IMR-90 (cell line): ENCODE measurements around the gene FBN1. TPM values are rescaled to one million over a fixed set of nuclear protein-coding genes. Genes with fewer than 3 reads are reported as not detected.

Experiments used
- ATAC-seq: fragments of 200-7000 bp; cut with Tn5 transposase; 2 replicates; pipeline ENCODE4 v1.9.1; 2020; ENCODE audit warnings: low read depth, mild to moderate bottlenecking, moderate library complexity
- BruUV-seq: library from RNA; stranded (reverse); fragments of 400-500 nt; replicated peaks from 2 replicates; lab custom pipeline; 2021; lab: Mats Ljungman, UMichigan
- CTCF ChIA-PET: fragments of 300-600 bp; formaldehyde crosslinking; extraction: SDS; loops from one replicate; lab custom pipeline; 2021; ENCODE audit warnings: antibody characterized with exemption; lab: Yijun Ruan, JAX
- POLR2A ChIA-PET: fragments of 300-600 bp; sonication (Branson Sonifier 250); formaldehyde crosslinking; loops from one replicate; lab custom pipeline; 2022; ENCODE audit warnings: antibody characterized with exemption; ENCODE audit not compliant: unreplicated experiment; lab: Charles Lee
- DNase-seq: peaks from one replicate; pipeline ENCODE4 v3.0.0; 2013
- H2AFZ ChIP-seq: replicated peaks from 2 replicates; pipeline ENCODE3; 2013; ENCODE audit warnings: low read length, mild to moderate bottlenecking; ENCODE audit not compliant: poor library complexity
- H2AK5ac ChIP-seq: 2 replicates; pipeline ENCODE4 v1.6.1; 2013; ENCODE audit warnings: low read depth, low read length, inconsistent platforms
- H2AK9ac ChIP-seq: replicated peaks from 2 replicates; pipeline ENCODE3; 2013; ENCODE audit warnings: mild to moderate bottlenecking, low read depth, low read length, moderate library complexity; ENCODE audit not compliant: poor library complexity
- H2BK120ac ChIP-seq: 2 replicates; pipeline ENCODE4 v1.6.1; 2013; ENCODE audit warnings: low read depth, low read length, inconsistent platforms
- H2BK15ac ChIP-seq: 3 replicates; pipeline ENCODE4 v1.6.1; 2013; ENCODE audit warnings: low read depth, low read length, inconsistent platforms
- H2BK20ac ChIP-seq: 2 replicates; pipeline ENCODE4 v1.6.1; 2013; ENCODE audit warnings: low read depth, mild to moderate bottlenecking, inconsistent platforms, low read length, moderate library complexity
- H2BK5ac ChIP-seq: 2 replicates; pipeline ENCODE4 v1.6.1; 2013; ENCODE audit warnings: mild to moderate bottlenecking, low read depth, low read length, inconsistent platforms; ENCODE audit not compliant: poor library complexity, severe bottlenecking
- H3K14ac ChIP-seq: replicated peaks from 2 replicates; pipeline ENCODE4 v1.6.1; 2013; ENCODE audit warnings: low read depth, low read length, inconsistent platforms
- H3K18ac ChIP-seq: 2 replicates; pipeline ENCODE4 v1.6.1; 2013; ENCODE audit warnings: low read depth, low read length, control low read depth
- H3K23ac ChIP-seq: 2 replicates; pipeline ENCODE4 v1.6.1; 2013; ENCODE audit warnings: low read depth, low read length, inconsistent platforms
- H3K27ac ChIP-seq: 2 replicates; pipeline ENCODE4 v1.5.1; 2013; ENCODE audit warnings: mild to moderate bottlenecking, control low read depth, low read length; ENCODE audit not compliant: insufficient read depth
- H3K27me3 ChIP-seq: 2 replicates; pipeline ENCODE4 v1.6.1; 2013; ENCODE audit warnings: low read length; ENCODE audit not compliant: control insufficient read depth, insufficient read depth
- H3K36me3 ChIP-seq: 2 replicates; pipeline ENCODE4 v1.6.1; 2013; ENCODE audit warnings: low read length, mixed read lengths; ENCODE audit not compliant: control insufficient read depth, insufficient read depth
- H3K4ac ChIP-seq: 2 replicates; pipeline ENCODE4 v1.6.1; 2013; ENCODE audit warnings: low read depth, low read length, inconsistent platforms
- H3K4me1 ChIP-seq: 2 replicates; pipeline ENCODE4 v1.6.1; 2013; ENCODE audit warnings: low read length, mixed read lengths; ENCODE audit not compliant: control insufficient read depth, insufficient read depth
- H3K4me2 ChIP-seq: 2 replicates; pipeline ENCODE4 v1.6.1; 2013; ENCODE audit warnings: low read depth, mild to moderate bottlenecking, control low read depth, low read length, moderate library complexity
- H3K4me3 ChIP-seq: 2 replicates; pipeline ENCODE4 v1.5.1; 2013; ENCODE audit warnings: low read depth, mild to moderate bottlenecking, control low read depth, low read length, moderate library complexity; ENCODE audit not compliant: insufficient read depth
- H3K56ac ChIP-seq: 2 replicates; pipeline ENCODE4 v1.6.1; 2013; ENCODE audit warnings: low read length, inconsistent platforms; ENCODE audit not compliant: insufficient read depth; ENCODE audit errors: extremely low read depth
- H3K79me1 ChIP-seq, 2 experiments: 2 replicates each; pipeline ENCODE4 v1.6.1; 2013; ENCODE audit warnings: low read length in 2 of 2, inconsistent platforms in 1 of 2, low read depth in 1 of 2
- H3K9ac ChIP-seq: 2 replicates; pipeline ENCODE4 v1.6.1; 2013; ENCODE audit warnings: low read depth, low read length, control low read depth
- H3K9me1 ChIP-seq: 2 replicates; pipeline ENCODE4 v1.6.1; 2013; ENCODE audit warnings: low read length, inconsistent platforms; ENCODE audit not compliant: insufficient read depth
- H3K9me3 ChIP-seq: 2 replicates; pipeline ENCODE4 v1.6.1; 2013; ENCODE audit warnings: low read length; ENCODE audit not compliant: control insufficient read depth, insufficient read depth
- H4K20me1 ChIP-seq: 2 replicates; pipeline ENCODE4 v1.6.1; 2013; ENCODE audit warnings: low read length, inconsistent platforms; ENCODE audit not compliant: insufficient read depth
- H4K5ac ChIP-seq: 2 replicates; pipeline ENCODE4 v1.6.1; 2013; ENCODE audit warnings: mild to moderate bottlenecking, low read depth, low read length, control low read depth
- H4K8ac ChIP-seq, 2 experiments: 2 replicates each; pipeline ENCODE4 v1.6.1; 2013; ENCODE audit warnings: low read depth in 2 of 2, low read length in 2 of 2, control low read depth in 1 of 2, inconsistent platforms in 1 of 2
- H4K91ac ChIP-seq: 2 replicates; pipeline ENCODE4 v1.6.1; 2013; ENCODE audit warnings: low read depth, low read length, inconsistent platforms; ENCODE audit not compliant: insufficient read depth
- BHLHE40 ChIP-seq: fragments of 150-350 bp; IDR thresholded peaks from 2 replicates; pipeline ENCODE4 v1.6.1; 2016; ENCODE audit warnings: mild to moderate bottlenecking, low read depth, low read length
- CEBPB ChIP-seq: IDR thresholded peaks from 2 replicates; pipeline ENCODE4 v1.6.1; 2012; ENCODE audit warnings: low read depth, low read length, improper control_type of control experiment
- FOS ChIP-seq: fragments of 150-350 bp; IDR thresholded peaks from 2 replicates; pipeline ENCODE4 v1.6.1; 2016; ENCODE audit warnings: low read depth, low read length
- MAFK ChIP-seq: IDR thresholded peaks from 2 replicates; pipeline ENCODE4 v1.6.1; 2012; ENCODE audit warnings: low read depth, low read length, improper control_type of control experiment
- MAZ ChIP-seq: IDR thresholded peaks from 2 replicates; pipeline ENCODE4 v1.6.1; 2012; ENCODE audit warnings: low read depth, mild to moderate bottlenecking, low read length, improper control_type of control experiment, moderate library complexity, borderline replicate concordance
- MXI1 ChIP-seq: IDR thresholded peaks from 2 replicates; pipeline ENCODE4 v1.6.1; 2012; ENCODE audit warnings: low read depth, mild to moderate bottlenecking, low read length, moderate library complexity, borderline replicate concordance
- NFE2L2 ChIP-seq: fragments of 150-350 bp; IDR thresholded peaks from 2 replicates; pipeline ENCODE4 v1.6.1; 2016; ENCODE audit warnings: low read depth, mild to moderate bottlenecking, low read length
- POLR2A ChIP-seq: IDR thresholded peaks from 2 replicates; pipeline ENCODE4 v1.6.1; 2012; ENCODE audit warnings: mild to moderate bottlenecking, low read depth, low read length
- RAD21 ChIP-seq: IDR thresholded peaks from 2 replicates; pipeline ENCODE4 v1.6.1; 2012; ENCODE audit warnings: low read length, improper control_type of control experiment
- RCOR1 ChIP-seq: IDR thresholded peaks from 2 replicates; pipeline ENCODE4 v1.6.1; 2012; ENCODE audit warnings: mild to moderate bottlenecking, low read length, improper control_type of control experiment; ENCODE audit not compliant: insufficient replicate concordance
- SMC3 ChIP-seq: fragments of 150-350 bp; IDR thresholded peaks from 2 replicates; pipeline ENCODE4 v1.6.1; 2016; ENCODE audit warnings: low read depth, mild to moderate bottlenecking, antibody characterized with exemption, low read length, moderate library complexity
- WGBS, 2 experiments: methylation state at CpG; one replicate each; pipeline versions ENCODE4 v1.1.5 to v1.1.7; 2013; ENCODE audit warnings: missing lambda C conversion rate in 2 of 2; ENCODE audit not compliant: insufficient read length in 1 of 2; ENCODE audit errors: extremely low coverage in 2 of 2; 5-methylcytosine and 5-hydroxymethylcytosine counted together
- dilution Hi-C: fragments of 300-500 bp; cut with HindIII; formaldehyde crosslinking; loops from one replicate; pipeline ENCODE4 v1.14.3; 2018; ENCODE audit warnings: low sequenced_read_pairs; ENCODE audit not compliant: unreplicated experiment
- in situ Hi-C: fragments of 300-500 bp; cut with MboI; formaldehyde crosslinking; loops from 3 replicates; pipeline ENCODE4 v1.14.3; 2019; ENCODE audit warnings: low sequenced_read_pairs, inconsistent platforms, mixed read lengths
- intact Hi-C: fragments of 100-400 bp; cut with micrococcal nuclease; formaldehyde crosslinking; loops from 2 replicates; pipeline ENCODE4 v1.10.0; 2022
- polyA plus RNA-seq, 3 experiments: library from polyadenylated mRNA; depleted of rRNA; stranded (reverse); fragments of >200 nt; gene quantifications; 2 replicates each; pipeline ENCODE4 v1.2.3, GENCODE V29; 2012; ENCODE audit warnings: low replicate concordance in 1 of 3
- total RNA-seq: library from RNA; depleted of rRNA; stranded (reverse); fragments of >200 nt; gene quantifications from 2 replicates; pipeline ENCODE4 v1.2.3, GENCODE V29; 2012
- TF ChIP-seq, protein P1 (sequence below): fragments of 150-350 bp; IDR thresholded peaks from 2 replicates; pipeline ENCODE4 v1.6.1; 2016; ENCODE audit warnings: low read depth, mild to moderate bottlenecking, low read length, moderate library complexity, borderline replicate concordance
- TF ChIP-seq, protein P2 (sequence below): fragments of 150-350 bp; IDR thresholded peaks from 2 replicates; pipeline ENCODE4 v1.6.1; 2017; ENCODE audit warnings: mild to moderate bottlenecking, antibody characterized with exemption, low read length, low read depth
- TF ChIP-seq, protein P3 (sequence below): conservative IDR thresholded peaks from 2 replicates; pipeline ENCODE4 v1.5.1; 2012; ENCODE audit warnings: mild to moderate bottlenecking, low read depth, low read length, improper control_type of control experiment

The FBN1 gene
- total and polyA plus RNA-seq, 2 of the 4 experiments (the other 2 are of a cell fraction): 134 to 283 TPM

DNA sequence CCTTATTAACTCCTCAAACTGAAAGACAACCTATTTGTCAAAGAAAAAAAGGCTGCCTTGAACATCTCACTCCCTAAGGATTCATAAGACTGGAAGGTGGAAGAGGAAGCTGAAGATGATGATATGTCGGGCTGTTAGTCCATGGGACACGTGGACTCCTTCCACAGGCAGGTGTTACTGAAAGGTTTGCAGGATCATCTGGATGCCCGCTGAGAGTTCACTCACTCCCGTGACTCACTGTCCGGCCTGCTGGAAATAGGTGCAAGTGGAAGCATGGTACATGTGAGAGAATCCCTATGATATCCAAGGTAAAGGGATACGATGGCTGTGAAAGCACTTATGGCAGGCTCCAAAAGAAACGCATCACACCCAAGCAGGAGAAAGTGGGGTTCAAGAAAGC lies 33.3 kb upstream of the FBN1 start:
- no peak overlapping the region for H3K4me3 ChIP-seq
- no peak overlapping the region for H4K5ac ChIP-seq
- peak overlapping the region; percentile 70 for H2AK5ac ChIP-seq
- peak overlapping the region; percentile 41 for H2BK20ac ChIP-seq
- H3K9ac ChIP-seq: no peak overlapping the region
- H3K4me1 ChIP-seq: peaks cover 12% of the 10 kb centered on the region
- H3K27me3 ChIP-seq: no peaks in the 10 kb centered on the region
- no peaks in the 10 kb centered on the region for H3K36me3 ChIP-seq
- peak overlapping the region; percentile 53 for H3K14ac ChIP-seq
- H3K4ac ChIP-seq: peak overlapping the region; percentile 11; the same call in 1 of the 2 replicates
- peak overlapping the region; percentile 44; the same call in 1 of the 2 replicates for H2BK120ac ChIP-seq
- dilution Hi-C loops: no loop called here
- POLR2A ChIA-PET: no interaction called here
- H3K79me1 ChIP-seq: no peaks in the 10 kb centered on the region; a peak in 1 of 4 replicates
- no peak overlapping the region for H3K27ac ChIP-seq
- 100% methylated on average over 2 of the region's 7 CpGs; no CpG with 5 or more reads in 1 of the 2 experiments for WGBS, 2 experiments
- no peaks in the 10 kb centered on the region for H4K20me1 ChIP-seq
- no peak overlapping the region for H3K4me2 ChIP-seq
- in situ Hi-C loops: no loop called here
- peaks cover 23% of the 10 kb centered on the region for H3K9me1 ChIP-seq
- H4K91ac ChIP-seq: peak overlapping the region; percentile 31
- TF ChIP-seq RCOR1 (no peak), CEBPB (no peak), FOS (no peak), SMC3 (no peak), BHLHE40 (no peak), MAZ (no peak), POLR2A (no peak), MXI1 (no peak), RAD21 (no peak), NFE2L2 (no peak), MAFK (no peak)
- TF ChIP-seq, protein P1, sequence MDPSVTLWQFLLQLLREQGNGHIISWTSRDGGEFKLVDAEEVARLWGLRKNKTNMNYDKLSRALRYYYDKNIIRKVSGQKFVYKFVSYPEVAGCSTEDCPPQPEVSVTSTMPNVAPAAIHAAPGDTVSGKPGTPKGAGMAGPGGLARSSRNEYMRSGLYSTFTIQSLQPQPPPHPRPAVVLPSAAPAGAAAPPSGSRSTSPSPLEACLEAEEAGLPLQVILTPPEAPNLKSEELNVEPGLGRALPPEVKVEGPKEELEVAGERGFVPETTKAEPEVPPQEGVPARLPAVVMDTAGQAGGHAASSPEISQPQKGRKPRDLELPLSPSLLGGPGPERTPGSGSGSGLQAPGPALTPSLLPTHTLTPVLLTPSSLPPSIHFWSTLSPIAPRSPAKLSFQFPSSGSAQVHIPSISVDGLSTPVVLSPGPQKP: no peak
- TF ChIP-seq, protein P2, sequence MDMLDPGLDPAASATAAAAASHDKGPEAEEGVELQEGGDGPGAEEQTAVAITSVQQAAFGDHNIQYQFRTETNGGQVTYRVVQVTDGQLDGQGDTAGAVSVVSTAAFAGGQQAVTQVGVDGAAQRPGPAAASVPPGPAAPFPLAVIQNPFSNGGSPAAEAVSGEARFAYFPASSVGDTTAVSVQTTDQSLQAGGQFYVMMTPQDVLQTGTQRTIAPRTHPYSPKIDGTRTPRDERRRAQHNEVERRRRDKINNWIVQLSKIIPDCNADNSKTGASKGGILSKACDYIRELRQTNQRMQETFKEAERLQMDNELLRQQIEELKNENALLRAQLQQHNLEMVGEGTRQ: no peak
- TF ChIP-seq, protein P3, sequence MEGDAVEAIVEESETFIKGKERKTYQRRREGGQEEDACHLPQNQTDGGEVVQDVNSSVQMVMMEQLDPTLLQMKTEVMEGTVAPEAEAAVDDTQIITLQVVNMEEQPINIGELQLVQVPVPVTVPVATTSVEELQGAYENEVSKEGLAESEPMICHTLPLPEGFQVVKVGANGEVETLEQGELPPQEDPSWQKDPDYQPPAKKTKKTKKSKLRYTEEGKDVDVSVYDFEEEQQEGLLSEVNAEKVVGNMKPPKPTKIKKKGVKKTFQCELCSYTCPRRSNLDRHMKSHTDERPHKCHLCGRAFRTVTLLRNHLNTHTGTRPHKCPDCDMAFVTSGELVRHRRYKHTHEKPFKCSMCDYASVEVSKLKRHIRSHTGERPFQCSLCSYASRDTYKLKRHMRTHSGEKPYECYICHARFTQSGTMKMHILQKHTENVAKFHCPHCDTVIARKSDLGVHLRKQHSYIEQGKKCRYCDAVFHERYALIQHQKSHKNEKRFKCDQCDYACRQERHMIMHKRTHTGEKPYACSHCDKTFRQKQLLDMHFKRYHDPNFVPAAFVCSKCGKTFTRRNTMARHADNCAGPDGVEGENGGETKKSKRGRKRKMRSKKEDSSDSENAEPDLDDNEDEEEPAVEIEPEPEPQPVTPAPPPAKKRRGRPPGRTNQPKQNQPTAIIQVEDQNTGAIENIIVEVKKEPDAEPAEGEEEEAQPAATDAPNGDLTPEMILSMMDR: no peak
- H3K9me3 ChIP-seq: no peaks in the 10 kb centered on the region
- H2AFZ ChIP-seq: peak overlapping the region; percentile 5
- H2BK15ac ChIP-seq: peak overlapping the region; percentile 84; the same call in 2 of the 3 replicates
- ATAC-seq: no peak
- intact Hi-C loops: no loop called here
- H3K23ac ChIP-seq: no peak overlapping the region; the same call in 1 of the 2 replicates
- peak overlapping the region in 1 of 2 experiments; percentile 29; a peak in 1 of 4 replicates for H4K8ac ChIP-seq
- H2AK9ac ChIP-seq: peak overlapping the region; percentile 3
- H2BK5ac ChIP-seq: no peak overlapping the region
- no TSS peak for BruUV-seq
- no peak overlapping the region for H3K18ac ChIP-seq
- no peak overlapping the region for H3K56ac ChIP-seq
- CTCF ChIA-PET: no interaction called here
- DNase-seq: no peak
